Suppressor macrophage treated with lipopolysaccharide for 1 hour (primary cell): ENCODE measurements around the gene SIPA1L3.
A peak's percentile ranks its signal among the peaks of the same experiment; 100 is the strongest.

Experiments used
- DNase-seq, 3 donors: peaks; one replicate each; pipeline ENCODE4 v3.0.0-alpha.2; 2020 to 2022

The SIPA1L3 gene

DNA sequence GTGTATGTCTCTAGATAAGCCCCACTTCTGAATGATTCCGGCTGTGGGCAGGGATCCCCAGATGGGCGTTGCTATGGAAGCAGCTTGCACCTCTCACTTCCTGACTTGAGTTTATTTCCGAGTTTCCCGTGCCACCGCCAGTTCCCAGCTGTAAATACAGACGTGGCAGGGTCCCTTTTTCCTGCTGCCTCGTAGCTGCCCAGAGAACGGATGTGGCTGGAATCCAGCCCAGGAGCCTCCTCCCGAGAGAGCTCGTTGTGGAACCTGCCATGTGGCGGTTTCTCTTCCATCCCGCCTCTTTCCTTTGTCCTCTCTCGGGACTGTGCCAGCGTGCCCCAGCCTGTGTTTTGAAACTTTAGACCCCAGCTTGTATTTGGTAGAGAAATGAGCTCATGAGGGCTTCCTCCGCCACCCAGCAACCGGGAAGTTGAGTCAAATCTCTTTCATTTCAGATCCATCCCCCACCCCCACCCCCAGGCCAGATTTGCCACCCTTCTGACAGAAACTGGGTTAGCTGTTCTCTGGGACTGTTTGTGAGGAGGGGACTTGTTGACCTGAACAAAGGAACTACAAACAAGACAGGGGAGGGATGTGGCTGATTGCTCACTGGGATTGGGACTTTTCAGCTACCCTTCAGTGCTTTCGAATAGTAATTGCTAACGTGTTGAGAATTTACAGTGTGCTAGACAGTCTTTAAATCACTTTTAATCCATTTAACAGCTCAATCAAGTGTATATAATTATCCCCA lies 96.6 kb downstream of the SIPA1L3 start:
- peak; percentile 26 to 38 (median 28) for DNase-seq

DNA sequence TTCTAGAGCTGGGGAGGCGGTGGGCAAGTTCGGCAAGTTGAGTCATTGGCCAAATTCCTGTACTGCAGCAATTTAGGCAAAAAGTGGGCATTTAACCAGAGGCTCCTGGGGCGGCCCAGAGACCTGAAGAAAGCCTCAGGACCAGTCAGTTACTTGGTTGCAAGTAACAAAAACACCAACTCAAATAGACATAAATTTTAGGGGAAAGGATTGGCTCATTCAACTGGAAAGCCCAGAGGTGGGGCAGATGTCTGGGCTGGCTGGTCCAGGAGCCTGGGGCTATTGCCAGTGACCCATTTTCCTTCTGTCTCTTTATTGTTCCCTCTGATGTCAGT lies 97.1 kb downstream of the SIPA1L3 start:
- DNase-seq = no peak

DNA sequence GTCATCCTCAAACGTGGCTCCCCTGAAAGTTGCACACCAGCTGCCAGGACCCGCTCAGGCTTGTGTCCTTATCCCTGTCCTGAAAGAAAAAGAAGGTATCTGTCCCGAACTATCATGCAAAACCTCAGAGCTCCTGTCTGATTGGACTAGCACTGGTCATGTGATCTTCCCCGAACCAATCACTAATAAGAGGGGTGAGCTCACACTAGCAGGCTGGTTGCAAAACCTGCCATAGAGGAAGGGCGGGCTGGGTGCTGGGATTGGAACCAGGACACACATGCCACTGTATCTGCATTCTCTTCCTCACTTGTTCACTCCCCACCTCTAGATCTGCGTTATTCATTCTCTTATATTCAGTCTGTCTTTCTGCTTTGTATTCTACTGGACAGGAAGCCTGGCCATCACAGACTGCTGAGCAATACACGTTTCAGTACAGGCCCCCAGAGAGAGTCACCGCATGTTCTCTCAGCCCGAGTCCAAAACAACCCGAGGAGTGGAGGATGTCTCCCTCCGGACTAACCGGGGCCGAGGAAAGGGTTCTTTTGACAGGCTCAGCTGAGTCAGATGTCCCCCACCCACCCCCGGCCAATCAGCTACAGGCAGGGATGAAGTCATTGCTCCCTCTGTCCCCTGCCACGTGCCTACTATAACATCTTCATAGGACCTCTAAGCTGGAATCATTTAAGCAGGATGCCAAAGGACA lies 97.7 kb downstream of the SIPA1L3 start:
- DNase-seq = peak; percentile 80 to 83 (median 81)

DNA sequence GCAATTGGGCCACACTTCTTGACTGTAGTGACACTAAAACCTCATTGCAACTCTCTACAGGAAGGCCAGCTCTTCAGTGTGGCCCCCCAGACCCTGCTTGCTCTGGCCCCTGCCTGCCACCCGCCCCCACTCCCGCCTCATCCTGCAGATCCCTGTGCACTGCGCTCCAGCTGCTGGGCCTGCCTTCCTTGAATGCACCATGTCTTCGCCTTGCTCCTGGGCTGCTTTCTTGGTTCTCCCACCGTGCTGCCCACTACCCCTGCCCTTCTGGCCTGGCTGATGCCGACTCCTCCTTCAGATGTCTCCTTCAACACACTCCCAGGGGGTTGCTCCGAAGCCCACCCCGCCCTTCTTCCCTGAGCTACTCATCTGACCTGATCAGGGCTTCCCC lies 98.2 kb downstream of the SIPA1L3 start:
- no peak for DNase-seq

DNA sequence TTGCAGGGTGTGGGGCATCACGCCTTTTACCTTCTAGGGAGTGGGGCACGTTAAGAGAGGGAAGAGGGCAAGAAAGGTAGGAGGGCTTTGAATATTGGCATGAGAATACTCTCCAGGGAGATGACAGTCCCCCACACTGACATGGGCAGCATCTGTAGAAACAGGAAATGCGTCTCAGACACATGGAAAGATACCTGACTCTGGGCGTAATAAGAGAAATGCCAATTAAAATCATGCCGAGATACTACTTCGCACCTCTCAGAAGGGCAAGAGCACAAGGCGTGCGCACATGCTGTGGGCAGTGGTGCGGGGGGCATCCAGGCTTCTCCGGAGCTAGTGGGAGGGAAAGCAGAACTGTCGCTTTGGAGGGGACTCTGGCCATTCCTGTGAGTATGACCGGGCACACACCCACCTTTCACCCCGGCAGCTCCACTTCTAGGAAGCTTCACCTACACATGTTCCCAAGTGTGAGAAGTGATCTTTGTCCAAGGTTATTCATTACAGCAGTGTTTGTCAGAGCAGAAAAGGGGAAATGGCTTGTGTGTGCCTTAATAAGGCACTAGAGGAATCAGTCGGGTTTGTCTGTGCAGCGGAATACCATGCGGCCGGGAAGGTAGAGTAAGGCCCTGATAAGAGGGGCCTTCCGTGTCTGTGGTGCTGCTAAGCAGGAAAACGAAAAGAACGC lies 99.5 kb downstream of the SIPA1L3 start:
- DNase-seq = peak in 2 of 3 donors; percentile 12 to 23

DNA sequence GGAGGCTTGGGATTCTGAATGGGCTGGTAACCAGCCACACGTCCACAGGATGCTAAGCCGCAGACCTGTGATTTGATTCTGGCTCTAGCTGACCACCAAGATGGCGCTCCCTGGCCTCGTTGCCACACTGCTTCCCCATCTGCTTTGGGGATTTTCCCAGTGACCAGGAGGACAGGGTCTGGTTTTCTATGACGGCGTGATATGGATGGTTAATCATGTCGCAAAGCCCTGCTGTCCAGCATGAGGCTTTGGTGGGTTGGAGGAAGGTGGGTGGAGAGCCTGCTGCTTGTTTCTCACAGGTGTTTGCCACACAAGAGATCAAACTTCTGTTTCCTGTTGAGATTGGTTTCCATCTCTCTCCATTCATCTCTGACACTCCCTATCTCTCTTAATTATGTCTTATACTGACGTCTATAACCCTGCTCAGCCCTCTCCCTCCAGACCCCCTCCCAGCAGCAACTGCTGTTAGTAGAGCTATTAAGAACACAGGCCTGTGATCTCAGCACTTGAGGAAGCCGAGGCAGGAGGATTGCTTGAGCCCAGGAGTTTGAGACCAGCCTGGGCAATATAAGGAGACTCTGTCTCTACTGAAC lies 102.7 kb downstream of the SIPA1L3 start:
- DNase-seq = no peak

DNA sequence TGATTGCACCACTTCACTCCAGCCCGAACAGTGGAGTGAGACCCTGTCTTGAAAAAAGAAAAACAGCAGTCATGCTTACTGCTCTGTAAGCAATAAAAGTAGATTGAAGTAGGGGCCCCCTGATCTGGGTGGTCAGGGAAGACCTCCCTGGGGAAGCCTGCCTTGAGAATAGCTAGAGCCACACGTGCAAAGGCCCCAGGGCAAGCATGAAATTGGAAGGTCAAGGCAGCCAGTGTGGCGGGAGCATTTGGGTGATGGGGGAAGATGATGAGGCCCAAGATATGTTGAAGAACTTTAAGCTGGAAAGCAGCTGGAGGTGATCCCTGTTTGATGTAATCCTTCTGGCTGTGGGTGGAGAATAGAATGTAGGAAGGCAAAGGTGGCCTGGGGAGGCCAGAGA lies 104.4 kb downstream of the SIPA1L3 start:
- no peak for DNase-seq

- DNase-seq = no peak
These were observed 105.3 kb downstream of the SIPA1L3 start for GRCh38 chr19:38012290-38012689.

DNA sequence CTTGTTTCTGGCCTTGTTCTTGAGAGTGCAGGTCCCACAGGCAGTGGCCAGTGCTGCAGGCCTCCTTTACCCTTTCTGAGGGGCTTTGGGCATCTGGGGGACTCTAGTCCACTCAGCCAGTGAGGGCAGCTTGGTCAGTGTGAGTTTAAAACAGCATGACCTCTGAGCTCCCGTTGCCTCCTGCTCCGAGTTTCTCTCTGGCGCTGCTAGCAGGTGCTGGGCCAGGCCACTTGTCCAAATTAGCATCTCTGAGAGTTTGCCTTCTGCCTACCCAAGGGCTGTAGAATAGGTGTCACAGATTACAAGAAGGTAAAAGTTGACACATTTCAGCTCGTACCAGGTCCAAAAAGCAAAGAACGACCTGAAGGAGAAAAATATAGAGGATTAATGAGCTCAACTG lies 105.9 kb downstream of the SIPA1L3 start:
- no peak for DNase-seq

GRCh38 chr19:38013913-38014580 lies 107.0 kb downstream of the SIPA1L3 start:
- DNase-seq = no peak

GRCh38 chr19:38015216-38015615 lies 108.2 kb downstream of the SIPA1L3 start:
- DNase-seq = no peak

DNA sequence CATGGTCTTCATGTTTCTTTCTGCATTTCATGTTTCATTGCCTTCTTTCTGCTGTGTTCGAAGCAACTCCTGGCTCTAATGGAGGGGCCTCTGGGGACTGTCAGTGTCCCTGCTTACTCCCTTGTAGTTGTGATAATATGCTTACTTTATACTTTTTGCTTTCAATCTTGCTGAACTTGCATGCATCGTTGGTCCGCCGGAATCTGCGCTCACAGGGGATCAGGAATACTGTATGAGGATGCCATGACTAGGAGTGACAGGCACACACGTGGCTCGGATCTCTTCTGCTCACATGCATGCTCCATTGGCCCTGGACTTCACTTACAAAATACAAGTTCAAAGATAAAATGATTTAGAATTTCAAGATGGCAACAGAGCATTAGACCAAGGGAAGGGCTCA lies 108.8 kb downstream of the SIPA1L3 start:
- no peak for DNase-seq

- no peak for DNase-seq
These were observed 110.6 kb downstream of the SIPA1L3 start for GRCh38 chr19:38017401-38018151.

DNA sequence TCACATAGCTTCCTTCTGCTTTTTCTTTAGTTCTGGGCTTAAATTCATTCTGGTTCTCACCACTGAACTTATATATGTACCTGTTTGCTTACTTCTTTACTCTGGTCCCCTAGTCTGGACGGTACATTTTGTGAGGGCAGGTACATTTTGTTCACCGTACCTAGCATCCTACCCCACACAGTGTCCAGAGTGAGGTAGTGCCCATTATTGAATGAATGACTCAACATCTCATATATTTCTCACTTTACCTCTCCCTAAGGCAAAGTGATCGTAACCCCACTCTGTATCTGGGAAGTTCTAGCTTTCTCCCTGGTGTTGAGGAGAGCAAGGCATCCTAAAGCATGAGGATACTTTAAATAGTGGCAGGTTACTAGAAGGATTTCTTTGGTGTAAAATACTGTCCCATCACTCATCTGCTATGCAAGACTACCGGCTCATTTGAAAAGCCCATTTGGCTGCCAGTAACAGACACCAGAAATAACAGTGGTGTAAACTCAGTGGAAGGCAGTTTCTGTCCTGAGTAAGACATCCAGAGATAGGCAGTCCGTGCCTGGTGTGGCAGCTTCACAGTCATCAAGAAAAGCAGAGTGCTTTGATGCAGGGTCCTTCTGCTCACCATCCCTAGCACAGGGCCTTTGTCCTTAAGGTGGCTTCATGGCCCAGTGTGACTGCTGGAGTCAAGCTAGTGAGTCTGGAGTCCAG lies 111.8 kb downstream of the SIPA1L3 start:
- no peak for DNase-seq

DNA sequence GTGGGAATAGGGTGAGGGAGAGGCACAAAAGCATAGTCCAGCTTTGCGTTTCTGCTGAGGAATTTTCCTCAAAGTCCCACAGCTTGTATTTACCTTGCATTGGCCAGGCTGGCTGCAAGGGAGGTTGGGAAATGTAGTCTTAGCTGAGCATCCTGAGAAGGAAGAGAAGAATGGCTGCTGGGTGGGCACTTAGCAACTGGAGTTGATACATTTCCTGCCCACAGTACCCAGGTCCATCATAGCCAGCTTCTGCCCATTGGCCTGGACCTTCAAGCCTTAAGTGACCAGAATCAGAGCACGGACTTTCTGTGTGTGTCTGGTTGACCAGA lies 112.4 kb downstream of the SIPA1L3 start:
- no peak for DNase-seq

- no peak for DNase-seq
These were observed 113.3 kb downstream of the SIPA1L3 start for GRCh38 chr19:38020311-38020710.

DNA sequence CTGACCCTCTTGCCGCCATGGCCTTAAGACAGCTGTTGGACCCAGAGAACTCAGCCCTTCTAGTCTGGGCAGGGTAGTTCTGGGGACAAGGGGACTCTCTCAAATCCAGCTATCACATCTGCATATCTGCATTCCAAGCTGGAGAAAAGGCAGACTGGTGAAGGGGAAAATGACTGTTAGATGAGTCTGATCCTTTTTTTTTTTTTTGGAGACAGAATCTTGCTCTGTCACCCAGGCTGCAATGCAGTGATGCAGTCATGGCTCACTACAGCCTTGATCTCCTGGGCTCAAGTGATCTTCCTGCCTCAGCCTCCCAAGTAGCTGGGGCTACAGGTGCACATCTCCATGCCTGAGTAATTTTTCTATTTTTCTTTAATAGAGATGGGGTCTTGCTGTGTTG lies 114.3 kb downstream of the SIPA1L3 start:
- DNase-seq = no peak

- DNase-seq = peak; percentile 64 to 81 (median 79)
These were observed 116.0 kb downstream of the SIPA1L3 start for GRCh38 chr19:38022791-38023670.

DNA sequence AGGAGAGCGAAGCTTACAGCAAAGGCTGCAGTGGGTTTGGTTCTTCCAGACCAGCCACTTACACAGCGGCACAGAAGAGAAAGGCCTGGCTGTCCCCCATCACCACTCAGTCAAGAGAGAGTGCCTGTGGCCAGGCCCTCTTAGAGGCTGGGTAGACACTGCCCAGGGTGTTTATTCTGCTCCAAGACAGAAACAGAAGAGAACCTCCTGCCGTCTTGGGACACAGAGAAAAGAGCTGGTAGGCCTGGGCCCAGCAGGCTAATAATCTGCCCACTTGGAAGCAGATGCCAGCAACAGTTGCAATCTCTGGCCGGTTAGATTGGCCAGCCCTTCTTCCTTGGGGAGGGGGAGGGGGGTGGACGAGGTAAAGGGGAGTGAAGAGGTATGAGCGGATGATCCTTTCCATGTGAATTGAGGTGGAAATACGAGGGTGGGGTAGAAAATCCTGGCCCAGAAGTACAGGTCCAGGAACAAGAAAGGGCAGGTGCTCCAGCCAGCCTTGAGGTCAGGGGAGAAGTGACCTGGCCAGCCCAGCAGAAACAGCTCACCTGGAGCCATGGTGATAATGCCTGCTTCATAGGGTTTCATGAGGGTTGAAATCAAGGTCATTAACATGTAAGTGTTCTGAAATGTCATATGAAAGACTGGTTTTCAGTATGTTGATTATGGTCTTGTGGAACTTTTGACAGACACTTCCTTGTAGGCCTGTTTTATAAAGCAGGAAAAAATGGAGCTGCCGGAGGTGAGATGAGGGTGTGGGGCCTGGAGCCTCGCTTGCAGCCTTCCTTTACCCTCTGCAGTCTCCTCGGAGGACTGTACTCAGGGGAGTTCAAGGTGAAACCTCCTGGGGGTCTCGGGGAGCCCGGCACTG lies 116.9 kb downstream of the SIPA1L3 start:
- no peak for DNase-seq
